ENCODE measurements around the gene KCTD7. TPM values are rescaled to one million over a fixed set of nuclear protein-coding genes. Genes with fewer than 3 reads are reported as not detected.
"Not testable (repeated sequence)": the region's sequence is repeated elsewhere in the genome, so short reads cannot be mapped to it uniquely, and the experiment has no call there.

Gene KCTD7
- polyA plus RNA-seq, 4 donors = 23.5 to 26.8 (median 24.6) TPM

DNA sequence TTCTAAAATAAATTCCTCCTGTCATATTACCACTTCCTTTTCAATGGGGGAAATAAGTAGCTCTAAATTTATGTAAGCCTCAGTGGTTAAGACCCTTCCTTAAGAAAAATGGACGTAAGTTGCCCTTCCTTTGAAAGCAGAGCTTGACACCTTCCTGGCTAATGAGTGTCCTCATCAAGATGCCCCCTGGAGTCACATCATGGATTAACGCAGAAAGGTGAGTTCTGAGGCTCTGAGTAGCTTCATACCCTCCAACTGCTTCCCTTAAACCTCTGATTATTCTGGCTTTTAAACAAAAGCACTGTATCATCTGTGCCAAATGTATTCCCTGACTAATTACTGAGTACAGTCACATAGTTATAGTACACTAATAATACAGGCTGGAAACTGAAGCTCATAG is 14.7 kb downstream of the KCTD7 start:
- DNase-seq (ENCODE audit: low read depth in 4 of 4, low spot score in 3 of 4) = no peak

- DNase-seq (ENCODE audit: low read depth in 4 of 4, low spot score in 3 of 4) = not testable (repeated sequence)
These were observed 22.3 kb downstream of the KCTD7 start for GRCh38 chr7:66651026-66651425.

DNA sequence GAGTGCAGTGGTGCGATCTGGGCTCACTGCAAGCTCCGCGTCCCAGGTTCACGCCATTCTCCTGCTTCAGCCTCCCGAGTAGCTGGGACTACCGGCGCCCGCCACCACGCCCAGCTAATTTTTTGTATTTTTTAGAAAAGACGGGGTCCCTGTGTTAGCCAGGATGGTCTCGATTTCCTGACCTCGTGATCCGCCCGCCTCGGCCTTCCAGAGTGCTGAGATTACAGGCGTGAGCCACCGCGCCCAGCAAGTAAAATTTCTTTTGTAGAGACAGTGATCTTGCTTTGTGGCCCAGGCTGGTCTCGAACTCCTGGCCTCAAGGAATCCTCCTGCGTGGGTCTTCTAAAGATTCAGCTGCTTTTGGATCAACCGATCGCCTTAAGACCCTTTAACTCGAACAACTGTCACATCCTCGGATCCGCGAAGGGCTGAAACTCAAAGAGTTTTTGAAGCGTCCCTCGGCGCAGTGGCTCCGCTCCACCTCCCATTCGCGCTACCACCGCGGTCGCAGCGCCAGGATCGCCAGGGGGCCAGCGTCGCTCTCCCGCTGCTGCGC is 25.1 kb downstream of the KCTD7 start:
- DNase-seq (ENCODE audit: low read depth in 4 of 4, low spot score in 3 of 4) = not testable (repeated sequence)

DNA sequence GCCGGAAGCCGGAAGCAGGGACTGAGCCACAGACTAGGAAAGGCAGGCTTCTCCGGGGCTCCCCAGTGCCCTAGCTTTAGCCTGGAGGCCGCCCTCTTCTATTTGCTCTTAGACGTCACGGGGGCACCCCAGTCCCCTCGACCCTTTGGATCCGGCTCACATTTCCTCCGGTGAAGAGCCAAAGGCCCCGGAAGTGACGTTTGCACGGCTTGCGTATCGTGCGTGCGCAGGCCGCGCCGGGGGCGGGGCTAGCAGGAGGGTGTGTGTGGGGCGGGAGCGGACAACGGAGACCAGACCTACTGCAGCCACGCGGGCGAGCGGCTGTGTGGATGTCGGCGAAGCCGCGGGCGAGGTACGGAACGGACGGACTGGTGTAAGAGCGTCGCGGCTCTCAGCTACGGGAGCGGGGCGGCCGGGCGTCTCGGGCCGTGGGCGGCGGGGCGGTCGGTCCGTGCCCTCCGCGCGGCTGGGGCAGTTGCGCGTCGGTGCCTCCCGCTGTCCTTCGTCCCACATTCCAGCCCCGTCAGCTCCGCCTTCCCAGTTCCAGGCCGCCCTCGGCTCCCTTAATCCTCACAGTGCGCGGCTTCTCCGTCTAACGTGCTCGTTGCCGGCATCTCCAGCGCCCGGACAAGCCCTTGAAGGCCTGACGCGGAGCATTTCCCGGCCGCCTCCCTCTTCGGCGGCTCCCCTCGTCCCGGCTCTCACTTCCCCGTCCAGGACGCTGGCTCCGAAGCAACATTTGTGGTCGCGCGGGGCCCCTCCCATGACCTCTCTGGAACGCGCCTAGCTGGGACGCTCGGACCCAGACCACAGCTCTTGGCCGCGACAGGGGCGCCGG is 25.8 kb downstream of the KCTD7 start:
- DNase-seq (ENCODE audit: low read depth in 4 of 4, low spot score in 3 of 4) = peak; percentile 96 to 99 (median 96)

- DNase-seq (ENCODE audit: low read depth in 4 of 4, low spot score in 3 of 4) = peak in 3 of 4 donors; percentile 6 to 16 (median 12)
These were observed 26.6 kb downstream of the KCTD7 start for GRCh38 chr7:66655113-66655806.

- not testable (repeated sequence) for DNase-seq (ENCODE audit: low read depth in 4 of 4, low spot score in 3 of 4)
These were observed 27.3 kb downstream of the KCTD7 start for GRCh38 chr7:66655826-66656485.

GRCh38 chr7:66657798-66658197 is 29.1 kb downstream of the KCTD7 start:
- no peak for DNase-seq (ENCODE audit: low read depth in 4 of 4, low spot score in 3 of 4)

- DNase-seq (ENCODE audit: low read depth in 4 of 4, low spot score in 3 of 4) = no peak
These were observed 34.1 kb downstream of the KCTD7 start for GRCh38 chr7:66662646-66663264.

DNA sequence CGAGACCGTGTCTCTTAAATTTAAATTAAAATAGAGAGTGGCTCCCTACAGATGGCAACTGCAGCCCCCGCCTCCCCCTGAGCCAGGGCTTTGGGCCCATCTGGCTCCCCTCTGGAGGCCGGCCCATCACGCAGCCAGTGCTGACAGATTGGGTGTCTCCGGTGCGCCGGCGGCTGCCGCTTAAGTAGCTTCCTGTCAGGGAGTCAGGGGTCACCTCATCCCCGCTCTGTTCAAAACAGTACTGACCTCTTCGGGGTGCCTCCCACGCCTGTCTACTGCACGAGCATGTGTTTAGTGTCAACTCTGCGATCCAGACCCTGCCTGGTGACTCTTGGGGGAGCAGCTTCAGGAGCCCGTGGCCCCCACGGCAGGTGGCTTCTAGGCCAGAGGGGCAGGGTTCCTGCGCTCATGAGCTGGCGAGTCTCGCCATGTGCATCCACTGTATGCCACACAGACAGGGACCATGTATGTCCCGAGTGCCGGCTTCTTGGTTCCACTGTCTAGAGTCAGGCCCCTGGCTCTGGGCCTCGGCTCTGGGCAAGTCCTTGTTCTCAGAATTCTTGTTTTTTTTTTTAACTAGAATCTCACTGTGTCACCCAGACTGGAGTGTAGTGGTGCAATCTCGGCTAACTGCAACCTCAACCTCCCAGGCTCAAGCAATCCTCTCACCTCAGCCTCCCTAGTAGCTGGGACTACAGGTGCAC is 36.1 kb downstream of the KCTD7 start:
- peak in 3 of 4 donors; percentile 3 to 32 (median 19) for DNase-seq (ENCODE audit: low read depth in 4 of 4, low spot score in 3 of 4)

- DNase-seq (ENCODE audit: low read depth in 4 of 4, low spot score in 3 of 4) = no peak
These were observed 37.8 kb downstream of the KCTD7 start for GRCh38 chr7:66666313-66666952.

- no peak for DNase-seq (ENCODE audit: low read depth in 4 of 4, low spot score in 3 of 4)
These were observed 38.5 kb downstream of the KCTD7 start for GRCh38 chr7:66667023-66667728.

GRCh38 chr7:66668112-66668511 is 39.4 kb downstream of the KCTD7 start:
- DNase-seq (ENCODE audit: low read depth in 4 of 4, low spot score in 3 of 4) = no peak

- DNase-seq (ENCODE audit: low read depth in 4 of 4, low spot score in 3 of 4) = no peak
These were observed 40.0 kb downstream of the KCTD7 start for GRCh38 chr7:66668677-66669076.

GRCh38 chr7:66669088-66669487 is 40.4 kb downstream of the KCTD7 start:
- DNase-seq (ENCODE audit: low read depth in 4 of 4, low spot score in 3 of 4) = no peak

GRCh38 chr7:66669496-66669895 is 40.8 kb downstream of the KCTD7 start:
- DNase-seq (ENCODE audit: low read depth in 4 of 4, low spot score in 3 of 4) = no peak

- DNase-seq (ENCODE audit: low read depth in 4 of 4, low spot score in 3 of 4) = no peak
These were observed 42.4 kb downstream of the KCTD7 start for GRCh38 chr7:66671034-66671433.

- DNase-seq (ENCODE audit: low read depth in 4 of 4, low spot score in 3 of 4) = not testable (repeated sequence)
These were observed 42.8 kb downstream of the KCTD7 start for GRCh38 chr7:66671486-66671885.

DNA sequence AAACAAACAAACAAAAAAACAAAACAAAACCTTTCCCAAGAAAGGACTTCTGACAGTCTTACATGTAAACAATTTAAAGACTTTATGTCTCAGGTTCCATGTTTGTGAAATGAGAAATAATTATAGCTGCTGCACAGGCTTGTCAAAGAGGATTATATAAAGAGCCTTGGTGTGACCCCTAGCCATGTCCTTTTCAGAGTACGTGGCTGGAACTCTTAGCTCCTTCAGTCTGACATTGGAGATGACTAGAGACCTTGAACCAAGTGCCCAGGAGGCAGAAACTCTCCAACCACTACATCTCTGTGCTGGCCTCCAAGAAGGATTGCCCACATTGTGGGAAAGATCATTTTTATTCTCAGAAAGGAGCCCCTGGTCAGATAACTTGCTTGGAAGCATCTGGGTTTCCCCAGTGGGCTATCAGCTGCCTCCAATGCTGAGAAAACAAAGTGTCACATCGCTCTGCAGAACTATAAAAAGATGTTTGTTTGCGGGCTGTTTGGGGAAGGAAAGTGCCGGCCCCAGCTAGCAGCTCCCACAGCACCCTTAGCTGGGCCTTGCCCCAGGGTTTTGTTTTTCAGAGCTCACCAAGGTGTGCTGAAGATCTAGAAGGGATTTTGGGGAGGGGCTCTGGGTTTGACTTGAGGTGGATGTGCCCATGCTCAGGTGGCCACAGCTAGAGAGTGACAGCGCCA is 43.9 kb downstream of the KCTD7 start:
- not testable (repeated sequence) for DNase-seq (ENCODE audit: low read depth in 4 of 4, low spot score in 3 of 4)

All from right renal pelvis (tissue), 4 donors.